ENCODE measurements around the gene SLC5A5.
A peak's percentile ranks its signal among the peaks of the same experiment; 100 is the strongest.

The SLC5A5 gene

GRCh38 chr19:17868669-17869068, 3.1 kb upstream of the SLC5A5 start:
- no peak for TF ChIP-seq EZH2phosphoT487 (IDR thresholded peaks at IDR 0.05; ENCODE audit: borderline replicate concordance, low read length)
- TF ChIP-seq, protein P1, sequence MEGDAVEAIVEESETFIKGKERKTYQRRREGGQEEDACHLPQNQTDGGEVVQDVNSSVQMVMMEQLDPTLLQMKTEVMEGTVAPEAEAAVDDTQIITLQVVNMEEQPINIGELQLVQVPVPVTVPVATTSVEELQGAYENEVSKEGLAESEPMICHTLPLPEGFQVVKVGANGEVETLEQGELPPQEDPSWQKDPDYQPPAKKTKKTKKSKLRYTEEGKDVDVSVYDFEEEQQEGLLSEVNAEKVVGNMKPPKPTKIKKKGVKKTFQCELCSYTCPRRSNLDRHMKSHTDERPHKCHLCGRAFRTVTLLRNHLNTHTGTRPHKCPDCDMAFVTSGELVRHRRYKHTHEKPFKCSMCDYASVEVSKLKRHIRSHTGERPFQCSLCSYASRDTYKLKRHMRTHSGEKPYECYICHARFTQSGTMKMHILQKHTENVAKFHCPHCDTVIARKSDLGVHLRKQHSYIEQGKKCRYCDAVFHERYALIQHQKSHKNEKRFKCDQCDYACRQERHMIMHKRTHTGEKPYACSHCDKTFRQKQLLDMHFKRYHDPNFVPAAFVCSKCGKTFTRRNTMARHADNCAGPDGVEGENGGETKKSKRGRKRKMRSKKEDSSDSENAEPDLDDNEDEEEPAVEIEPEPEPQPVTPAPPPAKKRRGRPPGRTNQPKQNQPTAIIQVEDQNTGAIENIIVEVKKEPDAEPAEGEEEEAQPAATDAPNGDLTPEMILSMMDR (IDR thresholded peaks at IDR 0.05; ENCODE audit: low read depth, low read length, poor library complexity, severe bottlenecking), result no peak
- H3K4me3 ChIP-seq (ENCODE audit: low read length), result no peak overlapping the region
- no peaks in the 10 kb centered on the region for H3K9me3 ChIP-seq (ENCODE audit: control insufficient read depth, insufficient read depth, low read length)
- H3K36me3 ChIP-seq (ENCODE audit: control insufficient read depth, low read length), result peaks cover 10% of the 10 kb centered on the region
- H3K9me2 ChIP-seq (replicated peaks; ENCODE audit: control insufficient read depth, low read length), result no peaks in the 10 kb centered on the region
- peaks cover 20% of the 10 kb centered on the region for H3K27me3 ChIP-seq (ENCODE audit: control insufficient read depth, low read length)
- no peak overlapping the region for H3K4me2 ChIP-seq (ENCODE audit: low read length)
- H3K27ac ChIP-seq (ENCODE audit: low read depth, low read length), result no peak overlapping the region
- no peaks in the 10 kb centered on the region for H4K20me1 ChIP-seq (ENCODE audit: control insufficient read depth, insufficient read depth, low read depth, low read length)
- no peaks in the 10 kb centered on the region for H3K79me2 ChIP-seq (ENCODE audit: control insufficient read depth, low read length)
- peaks cover 20% of the 10 kb centered on the region for H3F3A ChIP-seq (ENCODE audit: control insufficient read depth, insufficient read depth)
- peaks cover 17% of the 10 kb centered on the region for H3K4me1 ChIP-seq (ENCODE audit: control insufficient read depth, low read length)

- H3K27ac ChIP-seq (ENCODE audit: low read depth, low read length), result no peak overlapping the region
- no peaks in the 10 kb centered on the region for H4K20me1 ChIP-seq (ENCODE audit: control insufficient read depth, insufficient read depth, low read depth, low read length)
- no peaks in the 10 kb centered on the region for H3K79me2 ChIP-seq (ENCODE audit: control insufficient read depth, low read length)
- H3K36me3 ChIP-seq (ENCODE audit: control insufficient read depth, low read length), result peaks cover 5% of the 10 kb centered on the region
- H3K4me2 ChIP-seq (ENCODE audit: low read length), result no peak overlapping the region
- TF ChIP-seq, protein P1 (IDR thresholded peaks at IDR 0.05; ENCODE audit: low read depth, low read length, poor library complexity, severe bottlenecking), result no peak
- no peak for TF ChIP-seq EZH2phosphoT487 (IDR thresholded peaks at IDR 0.05; ENCODE audit: borderline replicate concordance, low read length)
- H3K9me2 ChIP-seq (replicated peaks; ENCODE audit: control insufficient read depth, low read length), result no peaks in the 10 kb centered on the region
- H3K4me1 ChIP-seq (ENCODE audit: control insufficient read depth, low read length), result peaks cover 20% of the 10 kb centered on the region
- H3K4me3 ChIP-seq (ENCODE audit: low read length), result no peak overlapping the region
- peaks cover 20% of the 10 kb centered on the region for H3K27me3 ChIP-seq (ENCODE audit: control insufficient read depth, low read length)
- no peaks in the 10 kb centered on the region for H3K9me3 ChIP-seq (ENCODE audit: control insufficient read depth, insufficient read depth, low read length)
- peaks cover 15% of the 10 kb centered on the region for H3F3A ChIP-seq (ENCODE audit: control insufficient read depth, insufficient read depth)
Observed at GRCh38 chr19:17869114-17869608, 2.6 kb upstream of the SLC5A5 start.

DNA sequence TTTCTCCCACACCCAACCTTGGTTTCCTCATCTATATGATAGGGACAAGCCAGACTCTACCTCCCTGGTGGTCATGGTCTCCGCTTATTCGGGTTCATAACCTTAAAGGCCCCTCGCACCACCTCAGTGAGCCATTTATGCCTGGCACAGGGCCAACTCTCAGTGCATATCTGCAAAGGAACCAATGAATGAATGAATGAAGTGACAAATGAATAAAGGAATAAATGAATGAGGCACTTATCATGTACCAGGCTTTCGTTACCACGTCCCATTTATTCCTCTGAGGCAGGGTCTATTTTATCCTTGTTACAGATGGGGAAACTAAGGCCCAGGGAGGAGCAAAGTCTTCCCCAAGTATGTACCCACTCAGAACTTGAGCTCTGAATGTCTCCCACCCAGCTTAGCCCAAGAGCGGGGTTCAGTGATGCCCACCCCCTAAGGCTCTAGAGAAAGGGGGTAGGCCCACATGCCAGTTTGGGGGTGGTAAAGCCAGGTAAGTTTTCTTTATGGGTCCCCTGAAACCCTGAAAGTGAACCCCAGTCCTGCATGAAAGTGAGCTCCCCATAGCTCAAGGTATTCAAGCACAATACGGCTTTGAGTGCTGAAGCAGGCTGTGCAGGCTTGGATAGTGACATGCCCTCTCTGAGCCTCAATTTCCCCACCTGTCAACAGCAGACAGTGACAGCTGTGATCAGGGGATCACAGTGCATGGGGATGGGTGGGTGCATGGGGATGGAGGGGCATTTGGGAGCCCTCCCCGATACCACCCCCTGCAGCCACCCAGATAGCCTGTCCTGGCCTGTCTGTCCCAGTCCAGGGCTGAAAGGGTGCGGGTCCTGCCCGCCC, 490 bp upstream of the SLC5A5 start:
- Histone ChIP-seq H4K20me1 (ENCODE audit: control insufficient read depth, insufficient read depth, low read depth, low read length) (no peaks in the 10 kb centered on the region), H3K4me2 (ENCODE audit: low read length) (peak overlapping the region; percentile 42), H3K4me1 (ENCODE audit: control insufficient read depth, low read length) (peaks cover 20% of the 10 kb centered on the region), H3K36me3 (ENCODE audit: control insufficient read depth, low read length) (no peaks in the 10 kb centered on the region), H3K27me3 (ENCODE audit: control insufficient read depth, low read length) (peaks cover 20% of the 10 kb centered on the region), H3F3A (ENCODE audit: control insufficient read depth, insufficient read depth) (no peaks in the 10 kb centered on the region), H3K27ac (ENCODE audit: low read depth, low read length) (no peak overlapping the region), H3K9me2 (replicated peaks; ENCODE audit: control insufficient read depth, low read length) (no peaks in the 10 kb centered on the region), H3K9me3 (ENCODE audit: control insufficient read depth, insufficient read depth, low read length) (no peaks in the 10 kb centered on the region), H3K79me2 (ENCODE audit: control insufficient read depth, low read length) (no peaks in the 10 kb centered on the region), H3K4me3 (ENCODE audit: low read length) (peak overlapping the region; percentile 22; the same call in 1 of the 2 replicates)
- TF ChIP-seq EZH2phosphoT487 (IDR thresholded peaks at IDR 0.05; ENCODE audit: borderline replicate concordance, low read length), result no peak
- TF ChIP-seq, protein P1 (IDR thresholded peaks at IDR 0.05; ENCODE audit: low read depth, low read length, poor library complexity, severe bottlenecking), result no peak

All from DOHH2 (cell line).